Measurements from ENCODE around the gene ZFP92. TPM values are rescaled to one million over a fixed set of nuclear protein-coding genes. Genes with fewer than 3 reads are reported as not detected.

Gene ZFP92
- total RNA-seq, 2 donors from 2014 or later, result 0.23 to 3.4 TPM

DNA sequence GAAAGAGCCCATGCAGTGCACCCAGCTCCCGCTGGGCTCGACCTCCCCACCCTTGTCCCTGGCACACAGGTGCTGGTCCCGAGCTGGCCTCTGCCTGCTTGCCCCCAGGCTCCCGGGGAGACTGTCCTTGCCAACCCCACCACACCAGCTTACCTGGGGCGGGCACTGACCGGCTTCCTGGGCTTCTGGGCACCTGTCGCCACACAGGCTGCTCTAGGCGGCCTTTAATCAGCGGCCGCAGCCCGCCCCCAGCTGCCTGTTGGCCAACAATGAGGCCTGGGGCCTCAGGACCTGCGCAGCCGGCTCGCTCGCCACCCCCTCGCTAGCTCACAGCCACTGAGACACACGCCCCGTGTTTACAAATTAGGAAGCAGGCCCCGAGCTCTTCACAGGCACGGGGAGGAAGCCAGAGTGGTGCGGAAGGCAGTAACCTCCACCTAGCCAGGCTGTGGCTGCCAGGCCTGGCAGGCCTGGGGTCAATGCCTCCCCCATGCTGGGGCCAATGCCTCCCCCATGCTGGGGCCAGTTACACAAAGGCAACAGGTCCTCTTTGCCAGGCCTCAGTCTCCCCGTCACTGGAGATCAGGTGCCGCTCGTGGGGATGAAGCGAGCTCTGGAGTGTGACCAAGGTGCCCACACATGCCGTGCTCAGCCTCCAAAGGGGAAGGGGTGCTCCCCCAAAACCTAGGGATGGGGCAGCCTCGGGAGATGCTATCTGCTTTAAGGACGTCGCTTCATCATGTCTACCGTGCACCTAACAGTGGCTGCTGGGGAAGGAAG is 34.8 kb downstream of the ZFP92 start, which contains the start of gene TREX2:
Gene TREX2 (minus strand): TSS at position 201 of the 780 bp plus-strand sequence. CDS start 626 bp downstream, outside the sequence.
- intact Hi-C loops (cut with DNase I), result no loop called here
- no peak for DNase-seq (ENCODE audit: low spot score)

DNA sequence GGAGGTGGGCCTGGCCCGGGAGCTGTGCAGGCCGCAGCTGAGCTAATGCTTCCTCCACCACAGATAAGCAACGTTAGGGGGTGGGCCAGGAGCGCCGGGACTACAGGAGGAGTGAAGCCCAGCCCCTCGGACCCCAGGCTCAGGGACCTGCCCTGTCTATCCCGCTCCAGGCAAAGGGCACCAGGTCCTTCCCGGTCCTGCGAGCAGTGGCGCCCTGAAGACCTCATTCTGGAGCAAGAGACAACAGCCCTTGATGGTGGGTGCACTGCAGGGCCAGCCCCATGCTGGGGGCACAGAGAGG is 35.3 kb downstream of the ZFP92 start:
- 62% methylated on average over 5 of the region's 10 CpGs for WGBS
- TF ChIP-seq, protein P1, sequence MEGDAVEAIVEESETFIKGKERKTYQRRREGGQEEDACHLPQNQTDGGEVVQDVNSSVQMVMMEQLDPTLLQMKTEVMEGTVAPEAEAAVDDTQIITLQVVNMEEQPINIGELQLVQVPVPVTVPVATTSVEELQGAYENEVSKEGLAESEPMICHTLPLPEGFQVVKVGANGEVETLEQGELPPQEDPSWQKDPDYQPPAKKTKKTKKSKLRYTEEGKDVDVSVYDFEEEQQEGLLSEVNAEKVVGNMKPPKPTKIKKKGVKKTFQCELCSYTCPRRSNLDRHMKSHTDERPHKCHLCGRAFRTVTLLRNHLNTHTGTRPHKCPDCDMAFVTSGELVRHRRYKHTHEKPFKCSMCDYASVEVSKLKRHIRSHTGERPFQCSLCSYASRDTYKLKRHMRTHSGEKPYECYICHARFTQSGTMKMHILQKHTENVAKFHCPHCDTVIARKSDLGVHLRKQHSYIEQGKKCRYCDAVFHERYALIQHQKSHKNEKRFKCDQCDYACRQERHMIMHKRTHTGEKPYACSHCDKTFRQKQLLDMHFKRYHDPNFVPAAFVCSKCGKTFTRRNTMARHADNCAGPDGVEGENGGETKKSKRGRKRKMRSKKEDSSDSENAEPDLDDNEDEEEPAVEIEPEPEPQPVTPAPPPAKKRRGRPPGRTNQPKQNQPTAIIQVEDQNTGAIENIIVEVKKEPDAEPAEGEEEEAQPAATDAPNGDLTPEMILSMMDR (IDR thresholded peaks at IDR 0.05), result no peak
- TF ChIP-seq POLR2A (IDR thresholded peaks at IDR 0.05) (no peak), POLR2AphosphoS5 (IDR thresholded peaks at IDR 0.05) (no peak)
- H3K4me1 ChIP-seq (replicated peaks), result no peaks in the 10 kb centered on the region
- no peaks in the 10 kb centered on the region for H3K36me3 ChIP-seq
- intact Hi-C loops (cut with DNase I), result no loop called here
- no peaks in the 10 kb centered on the region for H3K27me3 ChIP-seq (replicated peaks; ENCODE audit: insufficient read depth)
- DNase-seq (ENCODE audit: low spot score), result no peak
- no peak overlapping the region for H3K4me3 ChIP-seq
- H3K27ac ChIP-seq, result no peak overlapping the region
- no peaks in the 10 kb centered on the region for H3K9me3 ChIP-seq

More for the DNA sequence above, 34.8 kb downstream of the ZFP92 start, which contains the start of gene TREX2:
- H3K4me3 ChIP-seq, result no peak within 1 kb of the TSS
- H3K9me3 ChIP-seq, result no peaks in the 10 kb centered on the region
- TF ChIP-seq POLR2AphosphoS5 (IDR thresholded peaks at IDR 0.05) (no peak), POLR2A (IDR thresholded peaks at IDR 0.05) (no peak)
- TF ChIP-seq, protein P1 (IDR thresholded peaks at IDR 0.05), result no peak
- H3K36me3 ChIP-seq, result no peaks in the 10 kb centered on the region
- no peak within 1 kb of the TSS for H3K27ac ChIP-seq
- H3K4me1 ChIP-seq (replicated peaks), result no peaks in the 10 kb centered on the region
- no peaks in the 10 kb centered on the region for H3K27me3 ChIP-seq (replicated peaks; ENCODE audit: insufficient read depth)
- 79% methylated on average over 12 of the region's 30 CpGs for WGBS

DNA sequence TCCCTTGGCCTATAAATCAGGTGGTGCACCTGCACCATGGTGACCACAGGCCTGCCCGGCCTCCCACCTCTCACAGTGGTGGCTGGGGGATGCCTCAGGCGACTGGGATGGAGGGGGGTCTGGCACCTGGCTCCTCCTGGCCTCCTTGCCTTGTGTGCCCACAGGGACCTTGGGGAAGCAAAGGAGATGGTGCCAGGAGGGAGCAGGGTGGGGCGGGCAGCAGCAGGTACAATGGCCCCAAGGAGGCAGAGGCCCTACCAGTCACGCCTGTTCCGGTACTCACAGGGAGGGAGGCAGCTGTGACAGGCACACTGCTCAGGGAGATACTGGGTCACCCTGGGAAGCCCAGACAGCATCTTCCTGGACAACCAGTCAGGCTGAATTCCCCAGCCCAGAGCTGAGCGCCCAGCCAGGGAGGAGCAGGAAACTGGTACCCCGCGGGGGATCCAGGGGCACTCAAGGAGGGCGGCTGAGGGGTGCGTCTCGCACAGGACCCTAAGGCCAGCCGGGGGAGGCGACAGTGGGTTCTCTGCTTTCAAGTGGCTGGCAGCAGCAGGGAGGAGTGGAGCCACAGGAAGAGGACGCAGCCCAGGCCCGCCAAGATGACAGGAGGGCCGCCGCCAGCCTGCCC is 35.8 kb downstream of the ZFP92 start:
- no peak for DNase-seq (ENCODE audit: low spot score)
- intact Hi-C loops (cut with DNase I), result no loop called here
- no peak overlapping the region for H3K27ac ChIP-seq
- H3K4me3 ChIP-seq, result no peak overlapping the region
- H3K9me3 ChIP-seq, result no peaks in the 10 kb centered on the region
- no peaks in the 10 kb centered on the region for H3K4me1 ChIP-seq (replicated peaks)
- H3K27me3 ChIP-seq (replicated peaks; ENCODE audit: insufficient read depth), result no peaks in the 10 kb centered on the region
- 82% methylated on average over 8 of the region's 17 CpGs for WGBS
- TF ChIP-seq, protein P1 (IDR thresholded peaks at IDR 0.05), result no peak
- no peak for TF ChIP-seq POLR2AphosphoS5 (IDR thresholded peaks at IDR 0.05)
- TF ChIP-seq POLR2A (IDR thresholded peaks at IDR 0.05), result no peak
- H3K36me3 ChIP-seq, result no peaks in the 10 kb centered on the region

DNA sequence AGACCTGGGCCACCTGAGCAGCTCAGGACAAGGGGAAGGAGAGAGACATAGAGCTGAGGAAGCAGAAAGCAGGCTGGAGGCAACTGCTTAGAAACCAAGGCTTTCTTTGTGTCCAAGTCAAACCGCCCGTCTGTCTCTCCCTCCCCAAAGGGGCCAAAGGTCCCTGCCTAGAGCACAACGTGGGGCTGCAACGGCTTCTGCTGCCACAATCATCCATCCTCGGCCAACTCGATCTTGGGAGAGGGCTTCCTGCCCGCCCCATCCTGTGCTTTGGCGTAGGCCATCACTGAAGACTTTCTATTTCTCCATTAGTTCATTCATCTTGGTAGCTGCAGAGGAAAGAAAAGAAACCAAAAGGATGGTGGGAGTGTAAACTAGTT is 36.3 kb downstream of the ZFP92 start:
- no peaks in the 10 kb centered on the region for H3K4me1 ChIP-seq (replicated peaks)
- H3K4me3 ChIP-seq, result no peak overlapping the region
- no peaks in the 10 kb centered on the region for H3K27me3 ChIP-seq (replicated peaks; ENCODE audit: insufficient read depth)
- DNase-seq (ENCODE audit: low spot score), result no peak
- intact Hi-C loops (cut with DNase I), result no loop called here
- no peak for TF ChIP-seq POLR2AphosphoS5 (IDR thresholded peaks at IDR 0.05)
- TF ChIP-seq, protein P1 (IDR thresholded peaks at IDR 0.05), result no peak
- no peak for TF ChIP-seq POLR2A (IDR thresholded peaks at IDR 0.05)
- no peaks in the 10 kb centered on the region for H3K9me3 ChIP-seq
- H3K36me3 ChIP-seq, result no peaks in the 10 kb centered on the region
- no peak overlapping the region for H3K27ac ChIP-seq
- 87% methylated on average over 7 of the region's 8 CpGs for WGBS

Data from prostate gland (tissue), 2 donors.